SHP77 (cell line): ENCODE results near the gene RGS19.

Experiments used
- DNase-seq, 2 experiments: peaks; one replicate each; lab custom pipeline; 2025; lab: John Stamatoyannopoulos, UW

The RGS19 gene

DNA sequence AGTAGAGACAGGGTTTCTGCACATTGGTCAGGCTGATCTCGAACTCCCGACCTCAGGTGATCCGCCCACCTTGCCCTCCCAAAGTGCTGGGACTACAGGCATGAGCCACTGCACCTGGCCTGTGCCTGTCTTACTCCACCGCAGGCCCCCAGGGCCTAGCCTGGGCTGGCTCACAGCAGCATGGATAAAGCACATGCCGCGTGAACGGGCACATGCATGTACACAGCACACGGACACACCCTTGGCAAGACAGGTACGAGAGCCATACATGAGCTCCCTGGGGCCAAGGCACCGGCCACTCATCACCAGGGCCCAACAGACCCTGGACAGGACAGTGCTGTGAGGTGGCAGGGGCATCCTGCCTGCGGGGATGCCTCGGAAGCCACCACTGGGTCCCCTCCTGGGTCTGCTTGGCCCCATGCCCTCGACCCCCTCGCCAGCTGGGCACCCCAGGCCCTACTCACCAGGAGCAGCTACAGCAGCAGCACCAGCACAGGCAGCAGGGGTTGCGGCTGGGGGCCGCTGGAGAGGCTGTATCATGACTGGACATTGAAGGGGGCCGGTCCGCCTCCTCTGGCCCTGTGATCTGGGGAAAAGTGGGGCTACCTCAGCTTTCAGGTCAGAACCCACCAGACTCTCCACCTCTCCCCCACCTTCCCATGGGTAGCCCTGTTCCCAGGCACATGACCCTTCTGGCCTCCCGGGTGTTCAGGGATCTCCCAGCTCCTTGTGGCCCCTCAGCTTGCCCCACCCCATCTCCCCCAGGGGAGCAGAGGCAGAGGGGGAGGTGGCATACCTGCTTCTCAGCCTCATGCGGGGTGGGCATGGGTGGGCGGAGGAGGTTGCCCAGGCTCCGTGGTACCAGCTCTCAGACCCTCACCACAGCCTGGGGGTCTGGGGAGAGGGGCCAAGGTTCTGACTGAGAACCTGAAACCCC, 3.0 kb downstream of the RGS19 start:
- no peak for DNase-seq

GRCh38 chr20:64075556-64075955, 3.8 kb downstream of the RGS19 start:
- no peak for DNase-seq

DNA sequence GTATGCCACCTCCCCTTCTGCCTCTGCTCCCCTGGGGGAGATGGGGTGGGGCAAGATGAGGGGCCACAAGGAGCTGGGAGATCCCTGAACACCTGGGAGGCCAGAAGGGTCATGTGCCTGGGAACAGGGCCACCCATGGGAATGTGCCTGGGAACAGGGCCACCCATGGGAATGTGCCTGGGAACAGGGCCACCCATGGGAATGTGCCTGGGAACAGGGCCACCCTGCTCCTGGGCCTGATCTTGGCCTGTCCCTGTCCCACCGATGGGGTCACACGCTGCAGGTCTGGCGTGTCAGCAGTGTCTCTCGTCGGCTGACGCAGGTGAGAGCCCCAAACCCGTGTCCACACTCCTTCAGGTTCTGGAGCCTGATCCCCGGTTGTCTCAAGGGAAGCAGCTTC, 4.4 kb downstream of the RGS19 start:
- no peak for DNase-seq

DNA sequence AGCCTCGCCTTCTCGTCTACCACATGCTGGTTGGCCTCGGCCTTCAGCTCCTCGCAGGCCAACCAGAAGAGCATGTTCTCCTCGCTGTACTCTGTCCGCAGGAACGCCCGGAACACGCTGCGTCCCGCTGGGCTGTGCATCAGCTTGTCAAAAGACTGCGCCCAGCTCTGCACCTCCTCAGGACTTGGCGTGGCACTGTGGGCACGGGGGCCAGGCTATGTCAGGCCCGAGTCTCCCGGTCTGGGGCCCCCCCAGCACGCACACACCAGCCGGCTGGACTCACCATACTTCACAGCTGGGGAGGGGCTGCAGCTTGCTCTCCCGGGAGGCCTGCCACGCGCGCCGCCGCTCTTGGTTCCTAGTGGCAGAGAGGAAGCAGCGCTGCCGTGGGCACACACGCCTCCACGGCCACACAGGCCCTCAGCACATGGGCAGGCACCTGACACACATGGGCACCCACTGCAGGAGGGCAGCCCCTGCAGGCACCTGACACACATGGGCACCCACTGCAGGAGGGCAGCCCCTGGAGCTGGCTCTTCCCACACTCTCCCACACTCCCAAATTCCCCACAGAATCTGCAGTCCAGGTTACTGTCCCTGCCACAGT, 5.0 kb downstream of the RGS19 start:
- DNase-seq = no peak

GRCh38 chr20:64073476-64074183, 5.7 kb downstream of the RGS19 start:
- no peak for DNase-seq

DNA sequence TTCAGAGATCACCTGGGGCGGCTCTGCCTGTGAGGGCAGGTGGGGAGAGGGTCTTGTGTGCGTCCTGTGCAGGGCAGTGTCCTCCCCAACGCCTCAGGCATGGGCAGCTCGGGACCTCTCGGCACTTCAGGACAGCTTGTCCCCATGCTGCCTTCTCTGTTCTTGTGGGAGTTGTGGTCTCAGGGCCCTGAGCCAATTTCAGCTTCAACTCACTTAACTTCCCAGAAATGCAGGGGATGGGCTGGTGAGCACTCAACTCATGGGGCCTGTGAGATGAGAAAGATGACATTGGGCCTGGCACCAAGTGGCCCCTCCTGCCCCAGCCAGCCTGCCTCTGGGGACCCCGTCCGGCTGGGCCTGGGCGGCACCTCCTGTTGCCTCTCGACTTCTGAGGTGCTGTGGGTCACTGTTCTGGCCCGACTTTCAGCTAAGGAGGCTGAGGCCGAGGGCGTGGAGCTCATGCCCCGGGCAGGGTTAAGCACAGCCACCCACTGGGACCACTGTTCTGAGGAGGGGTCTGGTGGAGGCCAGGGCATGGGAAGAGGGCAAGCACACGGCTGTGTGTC, 6.7 kb downstream of the RGS19 start:
- no peak for DNase-seq

DNA sequence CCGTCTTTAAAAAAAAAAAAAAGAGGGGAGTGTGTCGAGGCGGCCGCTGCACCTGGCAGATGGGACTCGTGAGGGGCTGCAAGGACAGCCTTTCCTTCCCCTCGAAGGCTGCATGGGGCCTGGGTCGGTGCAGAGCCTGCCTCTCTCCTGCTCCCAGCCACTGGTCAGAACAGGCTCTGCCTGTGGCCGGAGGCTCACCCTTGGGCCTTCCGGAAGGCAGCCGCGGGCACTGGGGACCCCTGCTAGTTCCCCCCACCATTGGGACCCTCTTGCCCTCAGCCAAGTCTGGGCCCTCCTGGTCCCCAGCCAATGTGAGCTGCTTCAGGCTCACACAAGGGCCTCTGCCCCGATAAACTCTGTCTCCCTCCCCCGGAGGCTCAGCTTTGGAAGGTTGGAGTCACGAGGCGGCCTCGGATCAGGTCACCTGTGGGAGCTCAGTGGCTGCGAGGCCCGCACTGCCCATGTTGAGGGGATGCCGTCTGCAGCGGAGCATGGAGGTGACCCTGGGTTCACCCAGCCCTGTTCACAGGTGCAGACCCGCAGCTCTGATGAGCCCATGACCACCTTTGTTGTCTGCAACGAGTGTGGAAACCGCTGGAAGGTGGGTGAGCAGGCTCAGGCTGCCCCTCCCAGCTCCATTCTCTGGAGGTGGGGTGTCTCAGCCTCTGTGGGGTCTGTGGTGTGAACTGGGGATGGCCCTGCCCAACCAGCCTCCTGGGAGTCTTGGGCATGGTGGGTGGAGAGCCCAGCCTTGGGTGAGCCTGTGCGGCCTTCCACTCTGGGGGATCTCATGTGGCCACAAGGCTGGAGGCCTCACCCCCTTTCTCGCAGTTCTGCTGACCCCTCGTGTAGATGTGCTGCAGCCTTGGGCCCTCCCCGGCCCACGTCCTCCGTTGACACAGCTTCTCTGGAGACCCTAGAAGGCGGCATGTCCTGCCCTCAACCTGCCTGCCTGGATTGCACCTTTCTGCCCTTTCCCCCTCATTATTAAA, 7.7 kb downstream of the RGS19 start:
- DNase-seq = no peak

DNA sequence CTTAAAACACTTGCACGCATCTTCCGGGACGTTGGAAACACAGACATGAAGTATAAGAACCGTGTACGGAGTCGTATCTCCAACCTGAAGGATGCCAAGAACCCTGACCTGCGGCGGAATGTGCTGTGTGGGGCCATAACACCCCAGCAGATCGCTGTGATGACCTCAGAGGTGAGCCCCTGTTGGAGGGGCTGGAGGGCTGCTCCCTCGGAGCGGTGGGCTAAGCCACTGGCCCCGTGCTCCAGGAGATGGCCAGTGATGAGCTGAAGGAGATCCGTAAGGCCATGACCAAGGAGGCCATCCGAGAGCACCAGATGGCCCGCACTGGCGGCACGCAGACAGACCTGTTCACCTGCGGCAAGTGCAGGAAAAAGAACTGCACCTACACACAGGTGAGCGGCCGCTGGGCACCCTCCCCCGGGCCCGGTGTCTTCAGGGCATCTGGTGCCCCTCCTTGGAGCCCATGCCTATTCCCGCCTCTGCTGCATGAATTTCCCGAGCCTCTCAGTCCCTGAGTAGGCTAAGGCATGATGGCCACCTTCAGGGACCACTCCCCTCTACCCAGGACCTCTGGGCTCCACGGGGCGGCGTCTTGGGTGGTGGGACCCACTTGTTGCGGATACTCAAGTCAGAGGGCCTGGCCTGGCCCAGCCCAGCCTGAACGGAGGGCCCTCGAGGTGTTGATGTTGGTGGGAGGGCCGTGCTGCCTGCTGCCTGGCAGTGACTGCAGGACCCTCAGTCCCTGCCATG, 8.9 kb downstream of the RGS19 start:
- DNase-seq = no peak

- DNase-seq = peak in 1 of 2 experiments; percentile 73
These were observed 9.6 kb downstream of the RGS19 start for GRCh38 chr20:64069614-64070243.

DNA sequence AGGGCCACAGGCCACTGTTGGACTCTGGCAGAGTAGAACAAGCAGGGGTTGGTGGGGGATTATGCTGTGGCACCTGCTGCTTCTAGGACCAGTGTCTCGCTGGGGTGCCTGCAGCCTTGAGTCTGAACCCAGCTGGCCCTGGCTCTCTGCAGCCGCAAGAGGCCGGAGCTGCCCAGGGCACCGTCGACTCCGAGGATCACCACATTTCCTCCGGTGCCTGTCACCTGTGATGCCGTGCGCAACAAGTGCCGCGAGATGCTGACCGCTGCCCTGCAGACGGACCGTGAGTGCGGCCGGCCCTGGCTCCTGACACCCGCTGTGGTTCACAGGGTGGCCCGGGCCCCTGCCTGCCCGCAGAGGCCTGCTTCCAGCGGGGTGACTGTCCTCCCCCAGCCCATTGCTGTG, 10.1 kb downstream of the RGS19 start:
- no peak for DNase-seq

DNA sequence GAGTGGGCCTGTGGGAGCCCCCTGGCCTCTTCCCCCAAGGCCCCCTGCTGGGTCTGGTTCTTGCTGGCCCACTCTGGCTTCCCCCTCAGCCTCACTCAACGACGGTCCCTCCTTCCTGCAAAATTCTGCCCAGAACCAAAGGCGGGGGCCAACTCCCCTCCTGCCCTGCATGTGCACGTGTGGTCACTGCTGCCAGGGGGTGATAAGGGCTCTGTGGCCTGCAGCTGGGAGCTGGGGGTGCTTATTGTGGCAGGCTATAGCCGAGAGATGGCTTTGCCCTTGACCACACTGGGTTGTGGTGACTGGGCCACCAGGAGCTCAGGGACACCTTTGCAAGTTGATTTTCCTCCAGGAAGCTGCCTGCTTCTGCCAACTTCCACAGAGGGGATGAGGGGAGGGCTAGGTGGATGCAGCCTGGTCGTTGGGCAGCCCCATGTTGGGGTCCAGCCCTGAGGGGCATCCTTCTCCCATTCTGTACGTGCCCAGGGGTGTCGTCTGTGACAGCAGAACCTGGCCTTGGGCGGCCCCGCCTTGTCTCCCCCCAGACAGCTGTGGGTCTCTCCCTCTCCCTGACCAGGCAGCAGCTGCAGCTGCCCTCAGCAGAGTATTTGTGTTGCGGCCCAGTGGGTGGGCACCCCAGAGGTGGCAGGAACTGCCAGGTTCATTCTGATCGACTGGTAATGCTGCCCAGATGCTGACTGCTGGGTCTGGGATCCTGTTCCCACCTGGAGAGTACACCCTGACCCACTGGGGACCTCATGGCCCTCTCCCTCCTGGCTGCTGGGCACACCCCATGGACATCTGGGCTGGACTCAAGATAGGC, 10.7 kb downstream of the RGS19 start:
- DNase-seq = no peak

GRCh38 chr20:64067733-64068307, 11.5 kb downstream of the RGS19 start:
- no peak for DNase-seq

DNA sequence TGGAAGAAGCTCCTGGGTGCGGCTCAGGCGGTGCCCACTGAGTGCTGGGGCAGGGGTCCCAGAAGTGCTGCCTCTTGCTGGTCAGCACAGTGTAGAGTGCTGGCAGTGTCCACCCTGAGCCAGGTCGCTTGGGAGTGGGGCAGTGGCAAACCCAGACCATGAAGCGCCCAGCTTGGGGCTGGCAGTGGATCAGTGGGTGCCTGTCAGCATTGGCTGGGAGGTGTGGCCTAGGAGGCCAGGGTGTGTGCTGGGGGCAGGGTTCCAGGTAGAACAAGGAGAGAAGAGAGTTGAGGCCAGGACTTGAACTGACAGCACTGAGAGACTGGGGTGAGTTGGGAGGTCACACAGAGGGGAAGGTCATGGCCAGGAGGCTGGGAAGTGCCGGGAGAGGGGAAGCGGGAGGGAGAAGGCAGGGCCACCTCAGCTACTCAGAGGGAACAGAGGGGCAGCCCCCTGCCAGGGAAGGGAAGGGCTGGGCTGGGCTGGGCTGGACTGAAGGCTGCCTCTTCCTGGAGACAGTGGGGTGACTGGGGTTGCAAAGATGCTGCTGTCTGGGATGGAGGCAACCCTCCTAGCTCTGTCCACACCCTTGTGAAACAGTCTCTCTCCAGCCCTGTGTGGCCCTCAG, 12.2 kb downstream of the RGS19 start:
- no peak for DNase-seq

GRCh38 chr20:64065974-64066343, 13.4 kb downstream of the RGS19 start:
- no peak for DNase-seq

- no peak for DNase-seq
These were observed 14.0 kb downstream of the RGS19 start for GRCh38 chr20:64065062-64065973.

DNA sequence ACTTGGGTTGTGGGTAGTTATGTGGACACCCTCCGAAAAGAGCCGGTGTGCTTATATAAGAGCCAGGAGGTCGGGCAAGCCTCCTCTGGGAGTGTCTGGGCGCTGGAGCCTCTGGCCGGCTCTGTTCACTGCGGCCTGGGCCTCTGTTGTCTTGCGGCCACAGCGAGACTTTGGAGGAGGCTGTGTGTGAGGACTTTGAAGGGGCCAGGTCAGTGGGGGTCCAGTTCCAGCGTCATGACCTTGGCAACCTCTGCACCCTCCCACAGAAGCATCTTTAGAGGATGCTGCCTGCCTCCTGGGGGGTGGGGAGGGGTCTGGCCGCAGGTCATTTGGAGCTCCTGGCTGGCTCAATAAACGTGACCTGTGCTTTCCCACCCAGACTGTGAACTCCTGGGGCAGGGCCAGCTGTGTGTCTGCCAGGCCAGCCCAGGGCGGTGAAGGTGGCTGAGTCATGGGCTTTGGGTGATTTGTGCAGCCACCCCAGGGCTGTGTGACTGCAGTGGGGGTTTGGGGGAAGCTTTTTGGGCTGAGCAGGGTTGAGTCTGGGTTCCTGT, 15.1 kb downstream of the RGS19 start:
- DNase-seq = no peak
